PC-3 (cell line): ENCODE results near the gene AVEN.

Experiments used
- CTCF ChIP-seq: fragments of 300-600 bp; sonication (generic); conservative IDR thresholded peaks from 2 replicates; pipeline ENCODE4 v1.5.1; 2017; ENCODE audit warnings: antibody characterized with exemption, low read depth, mild to moderate bottlenecking, low read length
- EZH2 ChIP-seq: fragments of 300-600 bp; sonication (generic); IDR thresholded peaks from one replicate; pipeline ENCODE4 v1.6.1; 2017; ENCODE audit warnings: antibody characterized with exemption, mild to moderate bottlenecking, low read length; ENCODE audit not compliant: unreplicated experiment
- EZH2phosphoT487 ChIP-seq: fragments of 300-600 bp; sonication (generic); IDR thresholded peaks from 2 replicates; pipeline ENCODE4 v1.6.1; 2018; ENCODE audit warnings: mild to moderate bottlenecking, antibody characterized with exemption, low read length, borderline replicate concordance

- TF ChIP-seq EZH2phosphoT487, result no peak
- TF ChIP-seq CTCF, result no peak
- TF ChIP-seq EZH2, result no peak
Measured at GRCh38 chr15:34055868-34056595, 17.0 kb upstream of the AVEN start.
